ENCODE data around the gene PDGFC.

DNA sequence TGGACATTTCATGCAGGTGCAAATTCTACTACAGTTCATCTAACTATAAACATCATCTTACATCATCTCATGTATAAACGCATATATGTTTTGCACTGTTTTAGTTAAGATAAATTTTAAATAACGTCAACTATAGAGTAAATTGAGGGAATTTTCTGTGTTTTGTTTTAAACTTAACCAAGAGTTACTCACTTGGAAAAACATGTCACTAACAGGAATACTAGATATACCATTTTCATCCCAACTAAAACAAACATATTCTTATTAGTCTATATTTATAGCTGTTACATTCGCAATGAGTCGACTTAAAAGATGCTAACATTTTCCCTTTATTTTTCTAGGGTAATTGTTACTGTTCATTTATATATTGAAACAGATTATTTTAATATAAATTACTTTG, 159.6 kb downstream of the PDGFC start:
- TF ChIP-seq, protein P1, sequence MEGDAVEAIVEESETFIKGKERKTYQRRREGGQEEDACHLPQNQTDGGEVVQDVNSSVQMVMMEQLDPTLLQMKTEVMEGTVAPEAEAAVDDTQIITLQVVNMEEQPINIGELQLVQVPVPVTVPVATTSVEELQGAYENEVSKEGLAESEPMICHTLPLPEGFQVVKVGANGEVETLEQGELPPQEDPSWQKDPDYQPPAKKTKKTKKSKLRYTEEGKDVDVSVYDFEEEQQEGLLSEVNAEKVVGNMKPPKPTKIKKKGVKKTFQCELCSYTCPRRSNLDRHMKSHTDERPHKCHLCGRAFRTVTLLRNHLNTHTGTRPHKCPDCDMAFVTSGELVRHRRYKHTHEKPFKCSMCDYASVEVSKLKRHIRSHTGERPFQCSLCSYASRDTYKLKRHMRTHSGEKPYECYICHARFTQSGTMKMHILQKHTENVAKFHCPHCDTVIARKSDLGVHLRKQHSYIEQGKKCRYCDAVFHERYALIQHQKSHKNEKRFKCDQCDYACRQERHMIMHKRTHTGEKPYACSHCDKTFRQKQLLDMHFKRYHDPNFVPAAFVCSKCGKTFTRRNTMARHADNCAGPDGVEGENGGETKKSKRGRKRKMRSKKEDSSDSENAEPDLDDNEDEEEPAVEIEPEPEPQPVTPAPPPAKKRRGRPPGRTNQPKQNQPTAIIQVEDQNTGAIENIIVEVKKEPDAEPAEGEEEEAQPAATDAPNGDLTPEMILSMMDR (conservative IDR thresholded peaks at IDR 0.05; ENCODE audit: low read length), result no peak
- no peak for TF ChIP-seq EZH2phosphoT487 (IDR thresholded peaks at IDR 0.05; ENCODE audit: borderline replicate concordance, low read depth, low read length)

Measured in OCI-LY7 (cell line).